ENCODE data around the gene PPFIA1. TPM values are rescaled to one million over a fixed set of nuclear protein-coding genes. Genes with fewer than 3 reads are reported as not detected.

PPFIA1 gene
- total RNA-seq, 2 experiments from 2014 or later: 34.6 to 53.9 TPM

DNA sequence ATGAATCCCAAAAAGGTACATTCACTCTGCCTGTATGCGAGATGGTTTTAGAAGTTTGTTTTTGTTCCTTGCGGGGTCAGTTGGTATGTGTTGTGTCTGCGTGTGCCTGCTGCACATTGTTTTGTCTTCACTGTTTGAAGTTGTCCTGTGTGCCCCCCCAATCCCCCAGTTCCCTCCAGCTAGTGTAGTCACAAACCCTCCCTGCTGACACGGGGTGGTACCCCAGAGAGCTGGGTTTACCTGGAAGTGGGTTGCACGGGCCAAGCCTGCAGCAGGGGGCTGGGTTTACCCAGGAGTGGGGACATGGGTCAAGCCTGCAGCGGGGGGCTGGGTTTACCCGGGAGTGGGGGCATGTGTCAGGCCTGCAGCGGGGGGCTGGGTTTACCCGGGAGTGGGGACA, 150.0 kb downstream of the PPFIA1 start:
- CTCF ChIA-PET (ENCODE audit: unreplicated experiment): no interaction called here
- intact Hi-C loops (cut with micrococcal nuclease; ENCODE audit: unreplicated experiment): no loop called here
- Histone ChIP-seq H3K4me1 (ENCODE audit: insufficient read depth, low read length, poor library complexity, severe bottlenecking) (no peaks in the 10 kb centered on the region), H3K79me2 (ENCODE audit: insufficient read depth, low read depth, low read length) (no peaks in the 10 kb centered on the region), H3K36me3 (ENCODE audit: insufficient read depth, low read length) (no peaks in the 10 kb centered on the region), H3K27ac (ENCODE audit: low read depth, low read length, poor library complexity, severe bottlenecking) (no peak overlapping the region), H3K4me2 (ENCODE audit: low read length) (no peak overlapping the region), H4K20me1 (ENCODE audit: insufficient read depth, low read length) (no peaks in the 10 kb centered on the region), H3K9me3 (ENCODE audit: low read length) (no peaks in the 10 kb centered on the region), H2AFZ (ENCODE audit: low read length) (no peak overlapping the region), H3K9me2 (ENCODE audit: insufficient read depth, low read length) (no peaks in the 10 kb centered on the region), H3K4me3 (ENCODE audit: low read depth, low read length, poor library complexity, severe bottlenecking) (no peak overlapping the region)
- no TSS peak for BruUV-seq (replicated peaks)
- POLR2A ChIA-PET: no interaction called here
- TF ChIP-seq EZH2phosphoT487 (IDR thresholded peaks at IDR 0.05; ENCODE audit: borderline replicate concordance, low read depth, low read length): no peak
- TF ChIP-seq, protein P1, sequence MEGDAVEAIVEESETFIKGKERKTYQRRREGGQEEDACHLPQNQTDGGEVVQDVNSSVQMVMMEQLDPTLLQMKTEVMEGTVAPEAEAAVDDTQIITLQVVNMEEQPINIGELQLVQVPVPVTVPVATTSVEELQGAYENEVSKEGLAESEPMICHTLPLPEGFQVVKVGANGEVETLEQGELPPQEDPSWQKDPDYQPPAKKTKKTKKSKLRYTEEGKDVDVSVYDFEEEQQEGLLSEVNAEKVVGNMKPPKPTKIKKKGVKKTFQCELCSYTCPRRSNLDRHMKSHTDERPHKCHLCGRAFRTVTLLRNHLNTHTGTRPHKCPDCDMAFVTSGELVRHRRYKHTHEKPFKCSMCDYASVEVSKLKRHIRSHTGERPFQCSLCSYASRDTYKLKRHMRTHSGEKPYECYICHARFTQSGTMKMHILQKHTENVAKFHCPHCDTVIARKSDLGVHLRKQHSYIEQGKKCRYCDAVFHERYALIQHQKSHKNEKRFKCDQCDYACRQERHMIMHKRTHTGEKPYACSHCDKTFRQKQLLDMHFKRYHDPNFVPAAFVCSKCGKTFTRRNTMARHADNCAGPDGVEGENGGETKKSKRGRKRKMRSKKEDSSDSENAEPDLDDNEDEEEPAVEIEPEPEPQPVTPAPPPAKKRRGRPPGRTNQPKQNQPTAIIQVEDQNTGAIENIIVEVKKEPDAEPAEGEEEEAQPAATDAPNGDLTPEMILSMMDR (conservative IDR thresholded peaks at IDR 0.05; ENCODE audit: low read length): no peak
- no peak for DNase-seq (ENCODE audit: low spot score)

DNA sequence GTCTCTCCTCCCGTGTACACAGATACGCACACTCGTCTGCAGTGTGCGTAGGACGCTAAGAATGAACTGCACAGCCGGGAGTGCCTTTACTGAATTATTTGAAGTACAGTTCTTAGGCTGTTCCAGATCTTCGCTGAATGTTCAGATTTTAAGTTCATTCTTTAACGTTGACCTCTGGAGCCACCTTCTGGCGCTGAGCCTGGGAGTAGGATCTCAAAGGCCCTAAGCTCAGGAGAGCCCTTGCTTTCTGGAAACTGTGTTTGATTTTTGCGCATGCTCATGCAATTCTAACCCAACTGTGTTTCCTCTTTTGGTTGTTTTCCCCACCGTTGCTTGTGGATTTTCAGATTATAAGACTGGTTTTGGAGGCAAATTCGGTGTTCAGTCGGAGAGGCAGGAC, 150.6 kb downstream of the PPFIA1 start:
- no TSS peak for BruUV-seq (replicated peaks)
- H3K4me3 ChIP-seq (ENCODE audit: low read depth, low read length, poor library complexity, severe bottlenecking): no peak overlapping the region
- ChIA-PET POLR2A (no interaction called here), CTCF (ENCODE audit: unreplicated experiment) (no interaction called here)
- H3K4me1 ChIP-seq (ENCODE audit: insufficient read depth, low read length, poor library complexity, severe bottlenecking): no peaks in the 10 kb centered on the region
- H3K27ac ChIP-seq (ENCODE audit: low read depth, low read length, poor library complexity, severe bottlenecking): no peak overlapping the region
- no peak overlapping the region for H3K4me2 ChIP-seq (ENCODE audit: low read length)
- TF ChIP-seq EZH2phosphoT487 (IDR thresholded peaks at IDR 0.05; ENCODE audit: borderline replicate concordance, low read depth, low read length): no peak
- TF ChIP-seq, protein P1 (conservative IDR thresholded peaks at IDR 0.05; ENCODE audit: low read length): no peak
- H3K79me2 ChIP-seq (ENCODE audit: insufficient read depth, low read depth, low read length): no peaks in the 10 kb centered on the region
- no peaks in the 10 kb centered on the region for H4K20me1 ChIP-seq (ENCODE audit: insufficient read depth, low read length)
- DNase-seq (ENCODE audit: low spot score): no peak
- H3K9me3 ChIP-seq (ENCODE audit: low read length): no peaks in the 10 kb centered on the region
- H3K36me3 ChIP-seq (ENCODE audit: insufficient read depth, low read length): no peaks in the 10 kb centered on the region
- no peak overlapping the region for H2AFZ ChIP-seq (ENCODE audit: low read length)
- intact Hi-C loops (cut with micrococcal nuclease; ENCODE audit: unreplicated experiment): no loop called here
- H3K9me2 ChIP-seq (ENCODE audit: insufficient read depth, low read length): no peaks in the 10 kb centered on the region

DNA sequence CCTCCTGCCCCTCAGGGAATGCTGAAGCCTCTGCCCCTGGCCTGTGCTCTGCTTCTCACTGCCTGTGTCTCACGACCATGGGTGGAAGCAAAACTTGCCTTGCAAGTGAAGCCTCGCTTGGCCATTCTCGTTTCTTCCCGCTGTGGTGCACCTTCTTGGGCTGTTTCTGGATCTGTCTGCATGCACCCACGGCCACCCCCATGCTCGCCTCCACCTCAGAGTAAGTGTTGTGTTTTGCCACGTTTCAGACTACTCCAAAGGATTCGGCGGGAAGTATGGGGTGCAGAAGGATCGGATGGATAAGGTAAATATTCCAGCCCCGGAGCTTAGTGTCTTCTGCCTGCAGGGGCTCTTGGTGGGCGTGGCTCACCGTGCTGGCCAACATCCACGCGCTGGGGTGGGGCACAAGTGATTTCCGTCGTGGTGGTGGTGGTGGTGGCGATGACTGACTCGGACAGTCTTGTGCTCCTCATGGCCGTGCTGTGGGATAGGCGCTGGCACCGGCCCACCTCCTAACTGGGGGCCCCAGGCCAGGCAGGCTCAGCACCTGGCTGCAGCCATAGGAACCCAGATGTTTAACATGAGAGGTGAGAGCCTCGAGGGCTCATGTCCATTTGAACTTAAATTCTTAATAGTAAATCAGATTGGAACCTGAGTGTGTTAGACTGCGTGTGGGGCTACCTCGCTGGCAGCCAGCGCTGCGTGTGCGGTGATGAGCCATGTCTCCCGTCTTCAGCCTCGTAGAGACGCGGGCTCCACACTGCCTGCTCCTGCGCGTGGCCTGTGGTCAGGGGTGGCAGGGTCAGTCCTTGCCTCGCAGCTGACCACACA, 152.4 kb downstream of the PPFIA1 start:
- no TSS peak for BruUV-seq (replicated peaks)
- H3K4me1 ChIP-seq (ENCODE audit: insufficient read depth, low read length, poor library complexity, severe bottlenecking): no peaks in the 10 kb centered on the region
- ChIA-PET POLR2A (no interaction called here), CTCF (ENCODE audit: unreplicated experiment) (interaction anchor here (0.6 kb wide), 1 partner anchor 1054 kb away, joined by 5 read pairs; no protein-coding TSS in a partner anchor)
- DNase-seq (ENCODE audit: low spot score): no peak
- H3K4me3 ChIP-seq (ENCODE audit: low read depth, low read length, poor library complexity, severe bottlenecking): no peak overlapping the region
- H3K36me3 ChIP-seq (ENCODE audit: insufficient read depth, low read length): no peaks in the 10 kb centered on the region
- no peak overlapping the region for H2AFZ ChIP-seq (ENCODE audit: low read length)
- no peaks in the 10 kb centered on the region for H4K20me1 ChIP-seq (ENCODE audit: insufficient read depth, low read length)
- intact Hi-C loops (cut with micrococcal nuclease; ENCODE audit: unreplicated experiment): no loop called here
- H3K9me2 ChIP-seq (ENCODE audit: insufficient read depth, low read length): no peaks in the 10 kb centered on the region
- no peaks in the 10 kb centered on the region for H3K79me2 ChIP-seq (ENCODE audit: insufficient read depth, low read depth, low read length)
- TF ChIP-seq EZH2phosphoT487 (IDR thresholded peaks at IDR 0.05; ENCODE audit: borderline replicate concordance, low read depth, low read length): no peak
- TF ChIP-seq, protein P1 (conservative IDR thresholded peaks at IDR 0.05; ENCODE audit: low read length): no peak
- no peak overlapping the region for H3K27ac ChIP-seq (ENCODE audit: low read depth, low read length, poor library complexity, severe bottlenecking)
- H3K9me3 ChIP-seq (ENCODE audit: low read length): no peaks in the 10 kb centered on the region
- H3K4me2 ChIP-seq (ENCODE audit: low read length): no peak overlapping the region
